GM19238 (cell line): ENCODE data around the gene COL26A1.
"Not testable (repeated sequence)": the region's sequence is repeated elsewhere in the genome, so short reads cannot be mapped to it uniquely, and the experiment has no call there.

ENCODE experiments used
- DNase-seq: peaks from one replicate; pipeline ENCODE4 v3.0.0; 2011; ENCODE audit warnings: low spot score; ENCODE audit not compliant: insufficient read length

COL26A1 gene

DNA sequence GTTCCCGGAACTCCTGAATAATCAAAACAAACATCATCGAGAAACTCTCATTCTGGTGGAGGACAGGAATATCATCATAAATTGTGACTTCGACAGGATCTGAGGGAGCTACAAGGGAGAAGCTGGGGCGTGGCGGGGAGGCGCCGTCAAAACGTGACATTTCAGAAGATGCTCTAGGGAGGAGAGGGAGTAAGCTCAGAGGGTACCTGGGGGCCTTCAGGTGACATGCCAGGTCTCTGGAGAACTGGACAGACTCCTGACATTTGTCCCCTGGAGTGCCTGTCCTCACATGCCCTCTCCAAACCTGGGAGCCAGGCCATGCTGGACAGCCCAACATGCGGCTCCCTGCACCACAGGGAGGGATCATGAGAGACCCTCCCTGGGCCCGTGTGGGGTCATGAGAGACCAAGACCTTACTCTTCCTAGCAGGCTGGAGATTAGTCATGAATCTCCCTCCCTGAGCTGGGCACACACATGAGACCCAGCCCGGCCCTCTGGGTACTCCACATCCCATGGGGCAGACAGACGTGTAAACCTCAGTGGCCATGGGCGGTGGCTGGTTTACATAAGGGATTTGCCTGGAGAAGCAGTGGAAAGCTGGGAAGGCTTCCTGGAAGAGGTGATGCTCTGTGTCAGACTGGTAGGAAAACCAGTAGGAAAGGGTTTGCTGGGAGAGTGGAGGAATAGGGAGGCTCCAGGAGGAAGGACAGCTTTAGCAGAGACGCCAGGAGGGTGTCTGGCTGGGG lies 185.4 kb downstream of the COL26A1 start:
- DNase-seq: no peak

DNA sequence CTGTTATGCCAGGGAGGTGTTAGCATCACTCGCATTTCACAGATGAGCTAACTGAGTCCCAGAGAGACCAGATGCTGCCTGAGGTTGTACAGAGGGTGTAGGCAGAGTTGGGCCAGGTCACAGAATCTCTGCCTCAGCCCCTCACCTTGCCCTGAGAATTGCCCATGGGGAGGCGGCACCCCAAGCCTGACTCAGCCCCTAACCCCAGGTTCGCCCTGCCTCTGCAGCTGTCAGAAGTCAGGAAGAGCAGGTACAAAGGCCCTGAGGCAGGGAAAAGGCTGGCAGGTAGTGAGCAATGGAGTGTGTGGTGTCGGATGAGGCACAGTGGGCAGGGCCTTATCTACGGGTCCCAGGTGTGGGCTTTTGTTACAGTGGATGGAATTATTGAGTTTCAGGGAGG lies 187.1 kb downstream of the COL26A1 start:
- DNase-seq: no peak

DNA sequence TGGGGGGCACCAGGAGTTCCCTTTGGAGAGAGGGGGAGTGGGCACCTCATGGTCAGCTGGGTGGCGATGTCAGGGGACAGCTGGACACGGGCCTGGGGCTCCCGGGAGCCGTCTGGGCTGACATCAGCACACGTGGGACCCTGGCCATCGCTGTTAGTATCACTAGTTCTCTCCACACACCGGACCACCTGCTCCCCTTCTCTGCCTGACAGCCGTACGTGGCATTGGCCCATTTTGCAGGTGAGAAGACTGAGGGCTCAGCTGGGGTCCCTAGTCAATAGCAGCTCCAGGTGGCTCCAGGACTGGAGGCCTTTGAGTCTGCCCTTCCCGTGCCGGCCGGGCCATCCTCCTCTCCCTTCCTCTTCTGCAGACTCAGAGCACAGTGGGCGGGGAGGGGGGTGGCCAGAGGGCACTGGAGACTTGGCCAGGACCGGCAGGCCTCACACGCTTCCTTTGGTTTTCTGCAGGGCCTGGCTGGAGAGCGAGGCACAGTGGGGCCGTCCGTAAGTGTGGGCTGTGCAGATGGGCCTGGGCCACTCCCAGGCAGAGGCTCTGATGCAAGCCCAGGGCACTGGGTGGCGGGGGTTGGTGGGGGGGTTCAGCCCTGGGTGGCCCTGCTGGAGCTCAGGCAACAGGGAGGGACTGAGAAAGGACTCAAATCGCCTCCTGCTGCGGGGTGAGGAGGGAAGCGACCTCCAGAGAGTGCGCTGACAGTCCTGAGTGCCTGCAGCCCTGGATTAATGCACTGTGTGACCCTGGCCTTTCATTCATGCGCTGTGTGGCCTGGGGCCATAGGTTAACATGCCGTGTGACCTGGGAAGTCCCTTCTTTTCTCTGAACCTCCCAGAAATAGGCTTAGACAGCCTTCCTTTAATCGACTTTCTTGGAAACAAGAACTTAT lies 188.2 kb downstream of the COL26A1 start:
- no peak for DNase-seq

DNA sequence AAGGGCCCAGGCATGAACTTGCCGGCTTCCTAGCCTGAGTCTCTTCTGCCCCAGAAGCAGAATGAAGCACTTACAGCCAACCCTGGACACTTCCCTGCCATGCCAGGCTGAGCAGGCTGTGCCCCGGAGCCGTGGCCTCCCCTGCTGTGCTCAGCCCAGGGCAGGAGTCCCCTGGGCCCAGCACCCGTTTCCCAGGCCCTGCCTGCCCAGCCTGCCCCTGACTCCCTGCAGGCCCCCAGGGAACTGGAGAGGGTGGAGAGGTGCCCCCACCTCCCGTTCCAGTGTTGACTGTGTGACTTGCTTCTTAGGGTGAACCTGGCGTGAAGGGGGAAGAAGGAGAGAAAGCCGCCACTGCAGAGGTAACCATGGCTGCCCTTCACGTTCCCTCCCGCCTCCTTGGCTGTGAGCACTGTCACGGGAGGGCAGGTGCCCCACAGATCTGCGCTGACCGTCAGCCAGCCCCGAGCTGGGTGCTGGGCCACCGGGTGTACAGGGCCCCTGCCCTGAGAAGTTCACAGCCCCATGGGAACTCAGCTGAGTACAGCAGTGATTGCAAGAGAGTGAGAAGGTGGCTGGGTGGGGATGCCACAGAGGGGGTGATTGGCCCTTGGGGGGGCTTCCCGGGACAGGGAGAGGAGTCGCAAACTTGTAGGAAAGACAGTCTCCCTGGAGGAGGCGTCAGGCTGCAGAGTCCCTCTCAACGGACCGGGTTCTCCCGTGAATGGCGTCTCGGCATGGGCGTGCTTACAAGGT lies 190.5 kb downstream of the COL26A1 start:
- no peak for DNase-seq

DNA sequence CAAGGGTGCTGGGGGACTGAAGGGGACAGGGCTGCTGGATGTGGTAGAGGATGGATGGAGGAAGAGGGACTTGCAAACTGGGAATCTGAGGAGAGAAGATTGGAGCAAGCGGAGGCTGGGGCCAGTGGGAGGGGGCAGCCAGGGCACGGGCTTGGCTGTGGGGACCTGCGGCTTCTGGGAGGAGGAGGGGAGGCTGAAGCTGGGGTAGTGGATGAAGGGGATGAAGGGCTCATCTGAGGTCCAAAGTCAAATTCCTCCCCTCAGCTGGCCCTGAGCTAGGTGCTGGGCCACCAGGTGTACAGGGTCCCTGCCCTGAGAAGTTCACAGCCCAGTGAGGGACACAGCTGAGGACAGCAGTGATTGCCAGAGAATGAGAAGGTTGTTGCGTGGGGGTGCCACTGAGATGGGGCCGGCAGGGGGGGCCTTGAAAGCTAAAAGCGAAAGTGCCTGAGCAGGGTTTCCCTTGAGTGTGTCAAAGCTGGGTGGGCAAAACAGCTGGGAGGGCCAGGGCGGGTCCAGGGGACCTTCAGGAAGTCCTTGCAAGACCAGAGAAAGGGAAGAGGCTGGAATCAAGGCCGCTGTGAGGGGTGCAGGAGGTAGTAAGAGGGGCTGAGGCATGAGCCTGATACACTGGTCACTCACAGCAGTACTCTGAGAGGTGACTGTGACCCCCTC lies 191.2 kb downstream of the COL26A1 start:
- no peak for DNase-seq

DNA sequence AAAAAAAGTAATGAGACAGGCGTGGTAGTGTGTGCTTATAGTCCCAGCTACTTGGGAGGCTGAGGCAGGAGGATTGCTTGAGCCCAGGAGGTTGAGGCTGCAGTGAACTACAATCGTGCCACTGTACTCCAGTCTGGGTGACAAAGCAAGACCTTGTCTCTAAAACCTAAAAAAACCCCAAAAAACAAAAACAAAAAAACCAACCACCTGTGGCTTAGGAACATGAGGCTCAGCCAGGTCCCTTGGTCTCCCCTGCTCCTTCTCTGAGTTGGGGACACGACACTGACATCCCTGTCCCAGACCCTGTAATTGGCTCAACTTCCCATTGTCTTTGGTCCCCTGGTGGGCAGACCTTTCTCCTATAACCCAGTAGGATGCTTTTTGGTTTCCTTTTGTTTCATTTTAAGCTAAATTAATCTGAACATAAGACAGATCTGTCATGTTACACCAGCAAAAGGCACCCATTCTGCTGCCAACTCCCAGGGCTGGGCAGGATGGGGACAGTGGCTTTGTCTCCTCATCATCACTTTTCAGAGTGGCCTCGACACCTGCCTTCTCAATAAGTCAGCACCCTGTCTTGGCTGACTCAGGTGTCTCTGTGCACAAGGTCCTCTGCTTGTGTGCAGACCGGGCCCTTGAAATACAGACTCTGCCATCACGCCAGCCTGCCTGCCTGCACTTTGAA lies 192.1 kb downstream of the COL26A1 start:
- no peak for DNase-seq

DNA sequence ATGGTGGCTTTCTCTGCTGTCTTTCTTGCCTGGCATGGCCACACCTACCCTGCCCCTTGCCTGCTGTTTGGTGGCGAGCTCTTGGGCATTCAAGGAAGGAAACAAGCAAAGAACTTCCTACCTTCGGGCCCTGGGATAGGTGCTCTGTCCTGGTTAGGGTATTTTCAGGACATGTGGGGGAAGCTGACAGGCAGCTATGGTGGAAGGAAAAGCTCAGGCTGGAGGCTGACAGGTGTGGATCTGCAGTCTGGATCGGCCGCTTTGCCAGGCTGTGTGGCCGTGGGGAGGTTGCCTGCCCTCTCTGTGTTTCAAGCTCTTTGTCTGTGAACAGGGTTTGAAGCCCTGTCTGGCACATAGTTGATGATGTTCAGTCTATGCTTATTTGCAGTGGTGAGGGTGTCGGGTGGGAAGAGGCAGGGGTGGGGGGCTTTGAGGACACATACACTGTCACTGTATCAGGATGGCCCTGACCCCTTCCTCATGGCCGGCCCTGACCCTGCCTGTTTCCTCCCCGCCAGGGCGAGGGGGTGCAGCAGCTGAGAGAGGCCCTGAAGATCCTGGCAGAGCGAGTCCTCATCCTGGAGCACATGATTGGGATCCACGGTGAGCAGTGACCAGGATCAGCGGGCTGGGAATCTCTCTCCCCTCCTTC lies 192.7 kb downstream of the COL26A1 start:
- DNase-seq: no peak

DNA sequence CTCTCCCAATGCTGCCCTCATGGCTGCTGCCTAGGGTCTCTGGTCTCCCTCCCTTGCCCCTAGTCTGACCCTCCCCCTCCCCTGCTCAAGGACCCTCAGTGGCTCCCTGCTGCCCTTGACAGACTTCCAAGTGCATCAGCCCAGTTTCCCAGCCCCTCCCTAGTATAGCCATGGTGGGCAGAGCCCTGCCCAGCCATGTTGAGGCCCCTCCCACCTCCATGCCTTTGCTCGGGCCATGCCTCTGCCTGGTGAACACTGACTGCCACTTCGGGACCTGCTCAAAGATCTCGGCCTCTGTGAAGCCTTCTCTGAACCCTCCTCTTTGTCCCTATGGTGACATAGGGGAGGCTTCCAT lies 193.2 kb downstream of the COL26A1 start:
- no peak for DNase-seq

DNA sequence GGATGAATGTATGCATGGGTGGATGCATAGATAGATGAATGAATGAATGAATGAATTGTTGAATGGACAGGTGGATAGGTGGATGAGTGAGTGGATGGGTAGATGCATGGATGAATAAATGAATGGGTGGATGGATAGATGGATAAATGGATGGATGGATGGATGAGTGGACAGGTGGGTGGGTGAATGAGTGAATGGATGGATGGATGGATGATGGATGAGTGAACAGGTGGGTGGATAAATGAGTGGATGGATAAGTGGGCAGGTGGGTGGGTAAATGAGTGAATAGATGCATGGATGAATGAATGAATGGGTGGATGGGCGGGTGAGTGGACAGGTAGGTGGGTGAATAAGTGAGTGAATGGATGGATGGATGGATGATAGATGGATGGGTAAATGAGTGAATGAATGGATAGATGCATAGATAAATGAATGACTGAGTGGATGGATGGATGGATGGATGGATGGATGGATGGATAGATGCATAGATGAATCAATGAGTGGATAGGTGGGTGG lies 193.8 kb downstream of the COL26A1 start:
- DNase-seq: no peak

DNA sequence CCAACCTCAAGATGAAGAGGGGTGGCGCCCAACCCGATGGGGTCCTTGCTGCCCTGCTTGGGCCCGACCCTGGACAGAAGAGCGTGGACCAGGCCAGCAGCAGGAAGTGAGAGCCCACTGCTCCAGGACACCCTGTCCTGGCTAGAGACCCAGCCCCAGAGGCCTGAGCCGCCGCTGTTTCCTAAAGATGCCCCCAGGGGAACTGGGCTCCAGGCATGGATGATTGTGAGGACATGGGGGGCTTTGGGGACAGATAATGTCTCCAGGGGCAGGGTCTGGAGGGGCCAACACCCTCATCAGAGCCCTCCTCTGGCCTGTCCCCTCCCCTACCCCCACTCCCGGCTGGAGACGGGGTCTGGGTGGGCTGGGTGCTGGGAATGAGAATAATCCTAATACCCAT lies 194.7 kb downstream of the COL26A1 start:
- no peak for DNase-seq

DNA sequence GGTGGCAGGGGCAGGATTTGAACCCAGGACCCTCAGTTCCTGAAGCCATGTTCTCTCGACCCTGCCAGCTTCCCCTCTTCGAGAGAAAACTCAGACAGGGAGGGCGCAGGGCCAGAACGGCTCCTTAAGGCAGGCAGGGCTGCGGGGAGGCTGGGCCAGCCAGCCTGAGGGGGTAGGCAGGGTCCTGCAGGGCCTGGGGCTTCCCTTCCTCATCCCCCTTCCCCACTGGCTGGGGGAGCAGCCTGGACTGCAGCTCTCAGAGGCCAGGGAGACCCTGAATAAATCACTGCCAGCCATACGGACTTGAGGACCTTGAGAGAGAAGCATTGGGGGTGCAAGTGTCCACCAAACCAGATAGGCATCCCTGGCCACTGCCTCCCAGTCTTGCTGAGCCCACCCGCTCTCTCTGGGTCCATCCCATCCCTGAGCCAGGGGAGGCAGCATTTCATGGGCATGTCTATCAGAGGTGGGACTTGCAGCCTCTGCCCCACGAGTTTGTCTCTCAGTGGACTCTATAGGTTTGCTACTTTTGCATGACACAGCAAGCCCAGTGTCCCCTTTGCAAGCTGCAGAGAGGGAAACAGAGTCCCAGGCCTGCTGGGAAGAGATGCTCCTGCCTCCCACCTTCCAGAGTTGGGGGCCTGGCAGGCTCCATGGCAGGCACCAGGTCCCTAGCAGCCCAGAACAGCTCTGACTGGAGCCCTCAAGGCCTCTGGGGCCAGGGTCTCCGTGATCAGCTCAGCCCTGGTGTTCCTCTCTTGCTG lies 195.5 kb downstream of the COL26A1 start:
- DNase-seq: no peak

DNA sequence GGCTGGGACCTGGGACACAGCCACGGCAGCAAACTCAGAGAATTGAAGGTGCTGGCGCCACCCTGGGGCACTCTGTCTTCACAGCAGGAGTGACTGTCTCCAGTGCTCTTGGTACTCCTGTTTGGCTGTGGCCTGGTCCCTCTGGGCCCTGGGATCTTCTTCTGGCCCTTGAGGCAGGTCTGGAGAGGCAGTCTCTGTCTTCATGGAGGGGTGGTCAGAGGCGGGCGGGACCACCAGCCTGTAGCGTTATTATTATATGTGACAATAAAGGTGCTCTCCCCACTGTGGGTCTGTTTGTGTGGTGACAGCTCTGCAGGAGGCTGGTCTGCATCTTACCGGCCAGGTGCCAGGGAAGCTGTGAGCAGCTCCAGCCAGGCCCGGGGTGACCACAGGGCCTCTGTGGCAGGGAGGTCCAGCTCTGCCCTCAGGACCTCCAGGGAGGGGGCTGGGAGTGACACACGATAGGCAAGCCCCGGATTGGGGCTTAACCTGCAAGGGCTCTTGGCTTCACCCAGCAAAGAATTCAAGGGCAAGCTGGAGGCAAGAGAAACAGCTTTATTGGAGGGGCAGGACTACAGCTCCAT lies 196.2 kb downstream of the COL26A1 start:
- DNase-seq: no peak

DNA sequence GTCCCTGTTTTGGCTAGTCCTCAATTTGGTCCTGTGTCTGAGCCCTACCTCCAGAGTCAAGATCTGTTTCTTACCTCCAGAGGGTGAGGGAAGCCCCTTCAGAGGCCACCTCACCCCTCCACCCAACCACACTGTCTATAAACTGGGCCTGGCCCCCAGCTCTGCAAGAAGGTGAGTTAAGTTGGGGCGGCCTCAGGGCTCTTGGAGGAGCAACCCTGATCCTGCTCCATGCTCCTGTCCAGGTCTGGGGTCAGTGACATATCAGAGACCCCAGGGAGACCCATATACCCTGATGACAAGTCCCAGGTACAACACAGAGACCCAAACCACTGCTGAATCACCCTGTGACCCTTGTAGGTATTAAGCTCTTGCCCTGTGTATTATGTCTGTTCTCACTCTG lies 196.9 kb downstream of the COL26A1 start:
- DNase-seq: no peak

DNA sequence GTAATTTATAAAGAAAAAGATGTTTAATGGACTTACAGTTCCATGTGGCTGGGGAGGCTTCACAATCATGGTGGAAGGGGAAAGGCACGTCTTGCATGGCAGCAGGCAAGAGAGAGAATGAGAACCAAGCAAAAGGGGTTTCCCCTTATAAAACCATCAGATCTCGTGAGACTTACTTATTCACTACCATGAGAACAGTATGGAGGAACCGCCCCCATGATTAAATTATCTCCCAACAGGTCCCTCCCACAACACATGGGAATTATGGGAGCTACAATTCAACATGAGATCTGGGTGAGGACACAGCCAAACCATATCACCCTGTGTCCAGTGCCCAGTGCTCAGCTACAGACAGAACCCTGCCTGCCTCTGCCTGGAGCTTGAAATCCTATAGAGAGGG lies 197.3 kb downstream of the COL26A1 start:
- not testable (repeated sequence) for DNase-seq

DNA sequence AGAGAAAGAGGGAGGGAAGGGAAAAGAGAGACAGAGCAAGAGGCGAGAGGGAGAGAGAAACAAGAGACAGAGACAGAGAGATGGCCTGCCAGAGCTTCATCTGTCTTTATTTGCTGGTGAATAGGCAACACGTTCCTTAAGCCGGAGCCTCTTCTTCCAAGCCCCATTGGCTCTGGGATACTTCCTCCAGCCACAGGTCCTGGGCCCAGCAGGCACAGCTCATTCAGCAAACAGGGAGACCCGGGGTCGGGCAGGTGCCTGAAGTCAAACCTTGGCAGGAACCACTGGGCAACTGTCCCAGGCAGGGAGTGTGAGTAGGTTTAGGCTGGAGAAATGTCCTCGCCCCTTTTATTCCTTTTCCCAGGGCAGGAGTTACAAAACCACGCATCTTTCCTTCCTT lies 198.2 kb downstream of the COL26A1 start:
- no peak for DNase-seq

DNA sequence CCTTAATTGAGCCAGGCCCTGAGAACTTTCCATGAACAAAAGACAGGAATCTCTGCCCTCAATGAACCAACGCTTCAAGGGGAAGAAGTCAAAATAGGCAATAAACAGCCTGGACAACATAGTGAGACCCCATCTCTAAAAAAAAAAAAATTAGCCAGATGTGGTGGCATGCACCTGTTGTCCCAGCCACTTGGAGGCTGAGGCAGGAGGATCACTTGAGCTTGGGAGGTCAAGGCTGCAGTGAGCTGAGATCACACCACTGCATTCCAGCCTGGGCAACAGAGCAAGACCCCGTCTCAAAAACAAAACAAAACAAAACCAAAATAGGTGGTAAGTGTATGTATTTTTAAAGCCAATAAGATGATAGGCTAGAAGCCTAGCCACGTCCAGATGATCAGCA lies 198.6 kb downstream of the COL26A1 start:
- DNase-seq: not testable (repeated sequence)

DNA sequence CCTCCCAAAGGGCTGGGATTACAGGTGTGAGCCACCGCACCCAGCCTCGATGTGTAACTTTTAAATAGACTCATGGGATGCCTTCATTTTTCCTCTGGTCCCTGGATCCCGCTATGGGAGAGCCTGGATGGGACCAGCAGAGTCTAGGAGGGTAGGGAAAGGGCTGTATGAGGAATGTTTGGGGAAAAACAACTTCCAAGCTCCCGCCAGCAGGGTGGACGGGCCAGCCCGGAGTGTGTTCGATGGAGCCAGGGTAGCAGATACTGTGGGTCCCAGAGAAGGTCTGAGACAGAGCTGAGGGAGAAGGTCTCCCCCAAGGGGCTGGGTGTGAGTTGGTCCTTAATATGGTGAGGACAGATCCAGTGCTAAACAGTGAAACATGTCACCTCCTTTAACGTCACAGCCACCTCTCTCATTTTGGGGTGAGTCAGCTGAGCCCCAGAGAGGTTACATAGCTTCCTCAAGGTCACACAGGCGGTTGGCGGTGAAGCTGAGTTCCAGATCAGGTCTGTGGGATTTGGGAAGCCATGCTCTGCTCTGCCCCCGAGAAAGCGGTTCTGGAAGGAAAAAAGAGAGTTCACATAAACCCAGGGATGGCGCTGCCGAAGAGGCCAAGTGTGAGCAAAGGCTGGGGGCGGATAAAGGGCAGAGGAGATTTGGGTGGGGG lies 200.0 kb downstream of the COL26A1 start:
- DNase-seq: no peak

DNA sequence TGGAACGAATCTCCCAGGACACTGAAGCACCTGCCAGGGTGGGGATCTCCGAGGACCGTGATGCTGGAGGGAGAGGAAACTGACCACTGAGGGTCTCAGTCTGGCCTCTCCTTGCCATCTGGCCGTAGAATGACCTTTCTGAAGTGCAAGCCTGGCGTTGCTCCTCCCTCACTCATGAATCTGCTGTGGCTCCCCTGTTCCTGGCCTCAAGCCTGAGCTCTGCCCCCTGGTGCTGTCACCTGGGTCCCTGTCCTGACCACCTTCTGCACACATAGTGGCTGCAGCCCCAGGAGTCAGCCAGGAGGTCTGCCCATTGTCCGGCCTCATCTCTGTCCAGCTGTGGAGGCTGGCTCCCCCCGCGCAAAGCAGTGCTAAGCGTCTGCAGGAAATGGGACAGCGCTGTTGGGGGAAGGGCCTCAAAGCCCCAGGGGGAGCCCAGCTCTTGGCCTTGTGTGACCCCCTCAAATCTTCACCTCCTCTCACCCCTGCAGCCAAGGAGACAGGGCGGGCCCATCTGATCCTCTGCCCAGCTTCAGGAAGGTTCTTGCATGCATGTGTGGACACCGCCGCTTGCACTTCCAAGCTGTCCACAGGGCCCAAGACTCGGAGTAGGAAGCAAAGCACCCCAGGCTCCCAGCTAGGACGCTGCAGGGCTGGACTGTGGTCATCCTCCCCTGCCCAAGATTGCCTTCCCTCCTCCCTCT lies 200.7 kb downstream of the COL26A1 start:
- DNase-seq: no peak
